ENCODE measurements around the gene HSD17B4.
A peak's percentile ranks its signal among the peaks of the same experiment; 100 is the strongest.
"Not testable (repeated sequence)": the region's sequence is repeated elsewhere in the genome, so short reads cannot be mapped to it uniquely, and the experiment has no call there.

The HSD17B4 gene, protein sequence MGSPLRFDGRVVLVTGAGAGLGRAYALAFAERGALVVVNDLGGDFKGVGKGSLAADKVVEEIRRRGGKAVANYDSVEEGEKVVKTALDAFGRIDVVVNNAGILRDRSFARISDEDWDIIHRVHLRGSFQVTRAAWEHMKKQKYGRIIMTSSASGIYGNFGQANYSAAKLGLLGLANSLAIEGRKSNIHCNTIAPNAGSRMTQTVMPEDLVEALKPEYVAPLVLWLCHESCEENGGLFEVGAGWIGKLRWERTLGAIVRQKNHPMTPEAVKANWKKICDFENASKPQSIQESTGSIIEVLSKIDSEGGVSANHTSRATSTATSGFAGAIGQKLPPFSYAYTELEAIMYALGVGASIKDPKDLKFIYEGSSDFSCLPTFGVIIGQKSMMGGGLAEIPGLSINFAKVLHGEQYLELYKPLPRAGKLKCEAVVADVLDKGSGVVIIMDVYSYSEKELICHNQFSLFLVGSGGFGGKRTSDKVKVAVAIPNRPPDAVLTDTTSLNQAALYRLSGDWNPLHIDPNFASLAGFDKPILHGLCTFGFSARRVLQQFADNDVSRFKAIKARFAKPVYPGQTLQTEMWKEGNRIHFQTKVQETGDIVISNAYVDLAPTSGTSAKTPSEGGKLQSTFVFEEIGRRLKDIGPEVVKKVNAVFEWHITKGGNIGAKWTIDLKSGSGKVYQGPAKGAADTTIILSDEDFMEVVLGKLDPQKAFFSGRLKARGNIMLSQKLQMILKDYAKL

DNA sequence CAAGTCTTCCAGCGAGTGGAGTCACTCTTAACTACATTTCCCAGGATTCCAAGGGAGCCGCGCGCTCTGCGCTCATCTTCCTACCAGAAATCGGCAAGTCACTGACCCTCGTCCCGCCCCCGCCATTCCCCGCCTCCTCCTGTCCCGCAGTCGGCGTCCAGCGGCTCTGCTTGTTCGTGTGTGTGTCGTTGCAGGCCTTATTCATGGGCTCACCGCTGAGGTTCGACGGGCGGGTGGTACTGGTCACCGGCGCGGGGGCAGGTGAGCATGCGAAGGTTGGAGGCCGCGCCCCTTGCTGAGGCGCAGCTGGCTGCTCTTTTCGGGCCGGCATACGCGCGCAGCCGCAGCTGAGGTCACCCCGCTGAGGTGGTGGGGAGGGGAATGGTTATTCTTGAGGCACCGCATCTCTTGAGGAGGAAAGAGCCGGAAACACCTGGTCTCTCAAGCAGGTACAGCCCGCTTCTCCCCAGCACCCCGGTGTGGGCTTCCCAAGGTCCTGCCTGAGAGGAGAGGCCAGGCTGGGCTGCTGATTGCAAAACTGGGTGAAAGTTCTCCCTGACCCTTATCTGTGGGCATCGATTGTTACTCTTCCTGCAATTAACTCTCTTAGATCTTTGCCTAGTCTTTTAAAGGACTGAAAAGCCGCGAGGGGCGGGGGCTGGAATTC is at the start of gene HSD17B4:
Gene HSD17B4, plus strand, starts transcription at position 125 of the 667 bp plus-strand sequence. Its CDS starts 79 bp downstream, at position 204.
- DNase-seq (ENCODE audit: low read depth in 2 of 2, low spot score in 1 of 2), result peak; percentile 38 to 45

DNA sequence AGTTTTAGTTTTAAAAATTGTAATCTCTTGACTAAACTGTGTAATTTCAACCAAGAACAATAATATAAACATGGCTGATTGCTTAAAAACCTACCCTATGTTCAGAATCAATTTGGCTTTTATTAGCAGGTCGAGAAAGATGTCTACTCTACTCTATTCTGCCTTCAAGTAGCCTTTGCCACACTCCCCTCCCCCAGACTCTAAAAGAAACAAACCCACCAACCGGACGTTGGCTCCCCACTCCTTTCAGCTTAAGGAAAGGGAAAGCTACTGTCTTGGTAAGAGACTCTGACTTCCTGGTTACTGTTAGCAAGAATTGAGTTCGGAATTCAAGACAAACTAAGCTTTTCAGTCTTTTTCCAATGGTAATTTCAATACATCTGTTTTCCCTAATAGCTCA is 49.7 kb upstream of the HSD17B4 start:
- DNase-seq (ENCODE audit: low read depth in 2 of 2, low spot score in 1 of 2), result no peak

DNA sequence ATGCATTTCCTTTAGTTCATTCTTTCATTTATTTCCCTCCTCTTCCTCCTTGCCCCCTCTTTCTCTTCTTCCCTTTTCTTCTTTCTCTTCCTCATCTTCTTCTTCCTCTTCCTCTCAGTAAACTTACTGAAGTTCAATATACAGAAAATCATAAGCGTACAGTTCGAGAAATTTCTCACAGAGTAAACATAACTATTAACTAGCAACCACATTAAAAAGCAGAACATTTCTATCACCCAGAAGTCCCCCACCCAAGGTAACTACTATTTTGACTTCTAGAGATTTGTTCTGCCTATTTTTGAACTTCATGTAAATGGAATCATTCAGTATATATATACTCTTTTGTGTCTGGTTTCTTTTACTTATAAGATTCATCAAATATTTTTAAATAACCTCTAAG is 48.3 kb upstream of the HSD17B4 start:
- DNase-seq (ENCODE audit: low read depth in 2 of 2, low spot score in 1 of 2), result no peak

DNA sequence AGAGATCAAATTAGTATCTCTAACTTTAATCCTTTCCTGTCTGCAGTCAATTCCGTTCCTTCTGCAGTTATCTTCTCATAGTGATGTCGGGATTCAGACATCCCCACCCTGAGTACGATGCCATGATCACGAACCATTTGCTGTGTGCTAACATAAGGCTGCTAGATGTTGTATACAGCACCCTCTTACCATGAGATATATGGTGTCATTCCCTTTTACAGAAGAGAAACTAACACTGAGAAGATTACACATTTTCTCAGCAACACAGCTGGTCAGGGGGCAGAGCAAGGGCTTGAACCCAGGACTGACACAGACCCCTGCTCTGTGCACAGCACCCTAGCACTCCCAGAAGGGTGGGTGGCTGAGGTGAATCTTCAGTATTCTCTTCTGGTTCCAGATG is 46.9 kb upstream of the HSD17B4 start:
- no peak for DNase-seq (ENCODE audit: low read depth in 2 of 2, low spot score in 1 of 2)

DNA sequence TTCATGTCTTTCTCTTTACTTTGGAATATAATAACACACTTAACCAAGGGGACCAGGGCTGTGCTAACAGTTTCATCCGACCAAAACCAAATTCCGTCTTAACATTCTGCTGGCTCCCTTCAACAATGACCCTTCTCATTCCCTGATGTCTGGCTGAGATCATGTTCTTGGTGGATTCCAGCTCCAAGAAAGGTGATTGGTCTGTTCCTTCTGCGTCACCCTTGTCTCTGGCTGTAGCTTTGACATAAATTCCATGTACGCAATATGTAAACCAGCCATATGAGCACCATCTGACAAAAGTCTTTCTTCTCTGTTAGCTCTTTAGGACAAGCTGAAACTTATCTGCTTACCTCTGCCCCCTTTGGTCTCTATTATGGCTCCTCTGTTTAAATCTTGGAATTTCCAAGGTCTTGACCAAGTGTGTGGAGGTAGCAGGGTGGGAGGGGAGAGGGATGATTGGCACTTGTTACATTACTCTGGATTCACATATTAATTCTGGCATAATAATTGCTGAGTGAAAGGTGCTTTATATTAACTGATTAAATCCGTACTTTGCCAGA is 45.7 kb upstream of the HSD17B4 start:
- no peak for DNase-seq (ENCODE audit: low read depth in 2 of 2, low spot score in 1 of 2)

DNA sequence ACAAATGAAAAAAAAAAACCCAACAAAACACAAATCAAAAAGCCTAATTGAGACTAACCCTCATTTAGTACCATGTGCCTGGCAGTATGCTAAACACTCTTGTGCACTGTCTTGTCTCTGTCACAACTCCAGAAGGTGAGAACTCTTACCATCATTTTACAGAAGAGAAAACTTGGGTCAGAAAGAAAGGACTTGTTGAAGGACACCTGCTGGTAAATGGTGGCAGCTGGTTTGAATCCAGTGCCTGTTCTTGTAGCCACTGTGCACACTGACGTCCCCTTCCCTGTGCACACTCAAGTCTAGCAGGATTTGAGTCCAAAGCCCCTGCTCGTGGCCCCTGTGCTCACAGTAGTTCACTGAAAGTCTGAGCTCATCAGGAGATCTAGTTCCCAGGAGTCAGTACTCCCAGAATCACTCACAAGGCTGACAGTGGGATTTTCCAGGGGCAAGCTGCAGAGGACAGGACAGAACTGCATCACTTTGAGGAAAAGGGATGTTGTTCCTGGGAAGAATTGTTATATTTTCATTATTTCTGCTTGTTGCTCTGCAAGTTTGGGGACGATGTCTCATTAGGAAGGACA is 43.0 kb upstream of the HSD17B4 start:
- no peak for DNase-seq (ENCODE audit: low read depth in 2 of 2, low spot score in 1 of 2)

DNA sequence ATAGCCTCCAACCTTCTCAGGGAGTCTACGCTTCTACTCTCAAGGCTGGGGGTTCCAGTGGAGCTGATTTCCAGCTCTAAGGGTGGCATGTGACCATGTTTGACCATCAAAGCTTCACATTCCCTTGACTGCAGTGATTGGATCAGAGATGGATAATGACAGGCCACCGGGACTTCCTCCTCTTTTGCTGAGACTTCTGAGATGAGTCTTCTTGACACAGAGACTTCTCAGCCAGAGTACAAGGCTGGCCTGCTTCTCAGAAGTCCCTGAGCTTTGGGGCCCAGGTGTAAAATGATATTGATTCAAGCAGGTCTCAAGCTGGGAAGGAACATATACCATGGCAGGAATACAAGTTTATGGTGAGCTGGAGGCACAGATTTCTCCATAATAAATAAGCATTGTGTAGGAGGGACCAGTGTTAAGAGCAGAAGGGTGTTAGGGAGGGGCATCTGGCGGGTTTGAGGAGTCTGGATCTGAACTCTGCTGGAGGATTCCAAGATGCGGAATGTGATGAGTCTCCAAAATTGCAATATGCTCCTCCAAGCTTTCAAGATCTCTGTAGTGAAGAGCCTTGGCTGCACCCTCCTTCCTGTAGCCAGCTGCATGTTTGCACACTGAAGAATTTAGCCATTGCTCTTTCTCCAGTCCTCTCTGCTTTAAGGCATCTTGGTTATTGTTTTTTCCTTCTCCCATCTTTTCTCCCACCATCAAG is 41.7 kb upstream of the HSD17B4 start:
- DNase-seq (ENCODE audit: low read depth in 2 of 2, low spot score in 1 of 2), result no peak

DNA sequence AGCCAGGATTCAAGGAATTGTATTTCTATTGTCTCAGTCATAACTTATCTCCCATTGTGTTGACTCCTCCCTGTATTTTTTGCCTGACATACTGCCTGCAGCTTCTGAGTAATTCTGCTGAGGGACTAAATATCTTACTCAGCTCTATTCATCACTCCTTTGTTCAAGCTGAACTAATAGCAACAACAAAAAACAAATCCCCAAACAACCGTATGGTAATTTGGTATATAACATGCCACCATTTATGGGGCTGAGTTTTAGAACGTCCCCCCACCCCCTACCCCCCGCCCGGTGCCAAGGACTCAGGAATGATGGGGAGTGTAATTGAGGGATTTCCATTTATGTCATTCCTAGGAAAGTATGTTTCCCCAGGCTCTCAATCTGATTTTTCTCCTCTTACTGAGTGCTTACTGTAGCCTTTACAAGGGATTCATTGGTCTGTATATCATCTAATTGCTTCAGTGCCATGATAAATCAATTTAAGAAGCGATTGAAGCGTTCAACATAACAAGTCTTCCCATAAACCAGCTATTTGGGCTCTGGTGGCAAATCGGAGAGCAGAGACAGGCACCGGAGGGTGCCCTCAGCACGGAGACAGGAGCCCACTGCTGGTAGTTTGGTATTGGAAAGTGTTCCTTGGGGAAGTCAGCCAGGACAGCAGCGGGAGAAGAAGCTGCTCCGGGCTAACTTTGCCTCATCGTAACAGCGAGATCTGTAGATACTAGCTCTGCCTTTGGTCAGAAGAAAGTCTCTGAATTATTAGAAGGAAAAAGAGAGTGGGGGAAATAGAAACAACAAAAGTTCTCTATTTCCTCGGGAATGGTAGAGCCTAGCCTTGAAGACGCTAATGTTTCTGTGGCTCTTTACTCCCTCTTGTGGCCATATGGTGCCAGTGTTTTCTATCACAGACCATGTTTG is 40.7 kb upstream of the HSD17B4 start:
- peak in 1 of 2 donors; percentile 20 for DNase-seq (ENCODE audit: low read depth in 2 of 2, low spot score in 1 of 2)

DNA sequence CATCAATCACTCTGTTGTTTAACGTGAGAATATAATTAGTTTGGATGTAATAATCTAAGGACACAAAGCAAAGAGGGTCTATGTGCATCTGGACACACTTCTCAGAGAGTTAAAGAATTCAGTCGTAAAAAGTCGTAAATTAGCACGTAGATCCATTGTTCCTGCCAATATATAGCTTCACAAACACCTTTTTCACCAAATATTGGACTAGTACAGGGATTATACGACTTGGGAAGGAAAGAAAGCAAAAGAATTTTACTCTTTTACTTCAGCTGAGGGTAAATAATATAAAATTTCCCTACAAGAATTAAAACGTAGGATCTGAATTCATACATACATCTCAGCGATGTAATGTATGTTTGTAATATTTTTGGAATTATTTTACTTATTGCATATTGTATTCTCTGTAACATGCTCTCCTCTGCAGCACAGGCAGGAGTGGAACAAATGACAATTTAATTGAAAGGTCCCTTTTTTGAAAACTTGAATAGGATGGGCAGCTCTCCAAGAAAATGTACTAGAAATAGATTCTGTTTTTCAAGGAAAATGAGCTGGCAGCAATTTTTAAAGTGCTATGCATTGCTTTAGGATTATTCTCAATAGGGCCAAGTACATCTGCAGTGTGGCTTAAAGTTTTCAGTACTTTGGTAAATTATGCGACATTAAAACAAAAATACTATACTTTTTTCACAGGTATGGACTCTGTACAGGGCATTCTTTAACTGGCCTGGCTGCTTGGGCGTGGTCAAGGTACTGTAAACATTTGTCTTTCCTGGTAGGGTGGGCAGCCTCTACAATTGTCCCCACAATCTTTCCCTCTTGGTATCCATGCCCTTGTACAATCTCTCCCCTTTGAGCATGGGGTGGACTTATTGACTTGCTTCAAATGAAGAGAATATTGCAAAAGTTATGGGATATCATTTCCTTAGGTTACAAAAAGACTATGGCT is 39.7 kb upstream of the HSD17B4 start:
- DNase-seq (ENCODE audit: low read depth in 2 of 2, low spot score in 1 of 2), result no peak

DNA sequence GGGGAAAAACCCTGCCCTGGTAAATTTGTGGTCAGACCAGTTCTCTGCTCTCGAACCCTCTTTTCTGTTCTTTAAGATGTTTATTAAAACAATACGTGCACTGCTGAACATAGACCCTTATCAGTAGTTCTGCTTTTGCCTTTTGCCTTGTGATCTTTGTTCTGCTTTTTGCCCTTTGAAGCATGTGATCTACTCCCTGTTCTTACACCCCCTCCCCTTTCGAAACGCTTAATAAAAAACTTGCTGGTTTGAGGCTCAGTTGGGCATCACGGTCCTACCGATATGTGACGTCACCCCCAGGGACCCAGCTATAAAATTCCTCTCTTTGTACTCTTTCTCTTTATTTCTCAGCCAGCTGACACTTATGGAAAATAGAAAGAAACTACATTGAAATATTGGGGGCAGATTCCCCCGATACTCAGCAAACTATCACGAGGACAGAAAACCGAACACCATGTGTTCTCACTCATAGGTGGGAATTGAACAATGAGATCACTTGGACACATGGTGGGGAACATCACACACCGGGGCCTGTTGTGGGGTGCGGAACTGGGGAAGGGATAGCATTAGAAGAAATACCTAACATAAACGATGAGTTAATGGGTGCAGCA is 38.1 kb upstream of the HSD17B4 start:
- DNase-seq (ENCODE audit: low read depth in 2 of 2, low spot score in 1 of 2), result not testable (repeated sequence)

DNA sequence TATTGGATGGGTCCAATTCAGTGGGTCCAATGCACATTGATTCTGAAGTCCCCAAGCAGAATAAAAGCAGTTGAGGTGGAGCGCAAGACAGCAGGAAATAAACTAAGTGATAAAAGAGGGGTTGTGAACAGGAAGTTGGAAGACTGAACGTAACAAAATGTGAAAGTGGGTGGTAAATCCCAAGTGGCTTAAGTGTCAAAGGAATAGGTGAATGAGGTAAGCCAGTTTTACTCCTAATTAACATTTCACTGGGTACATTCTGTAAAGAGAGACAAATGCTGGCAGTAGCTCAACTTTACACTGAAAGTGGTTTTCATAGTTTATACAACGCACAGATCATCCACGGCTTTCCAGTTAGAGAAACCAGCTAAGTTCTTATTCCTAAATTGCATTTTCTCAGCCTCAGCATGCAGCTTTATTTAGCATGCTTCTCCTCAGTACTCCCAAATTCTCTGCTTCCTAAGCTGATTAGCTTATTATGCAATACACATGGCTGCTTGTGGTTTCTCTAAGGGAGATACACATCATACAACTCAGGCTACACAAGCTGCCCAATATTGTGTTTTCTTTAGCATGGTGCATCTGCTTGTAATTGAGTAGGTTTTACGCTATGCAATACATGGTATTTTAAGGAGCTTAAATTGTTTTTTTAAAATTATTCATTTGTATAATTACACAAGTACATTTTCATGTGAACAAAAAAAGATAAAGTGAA is 34.2 kb upstream of the HSD17B4 start:
- no peak for DNase-seq (ENCODE audit: low read depth in 2 of 2, low spot score in 1 of 2)

DNA sequence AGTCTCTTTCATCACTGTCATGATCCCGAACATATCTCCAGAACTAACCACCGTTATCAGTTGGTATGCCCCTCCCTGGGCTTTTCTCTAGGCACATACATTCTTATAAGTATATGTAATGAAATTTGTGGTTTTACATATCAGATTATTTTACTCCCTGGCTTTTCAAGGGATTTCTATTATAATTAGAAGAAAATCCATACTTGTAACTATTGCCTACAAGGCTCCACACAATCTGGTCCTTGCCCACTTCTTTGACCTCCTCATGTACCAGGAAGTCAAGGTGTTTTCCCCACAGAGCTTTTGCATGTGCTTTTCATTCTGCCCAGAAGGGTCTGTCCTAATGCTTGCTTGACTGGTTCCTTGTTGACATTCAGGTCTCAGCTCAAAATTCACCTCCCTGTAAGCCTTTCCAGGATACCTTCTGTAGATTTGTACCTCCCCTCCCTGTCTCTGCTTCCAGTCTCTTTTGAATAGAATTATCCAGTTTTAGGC is 33.6 kb upstream of the HSD17B4 start:
- DNase-seq (ENCODE audit: low read depth in 2 of 2, low spot score in 1 of 2), result no peak

DNA sequence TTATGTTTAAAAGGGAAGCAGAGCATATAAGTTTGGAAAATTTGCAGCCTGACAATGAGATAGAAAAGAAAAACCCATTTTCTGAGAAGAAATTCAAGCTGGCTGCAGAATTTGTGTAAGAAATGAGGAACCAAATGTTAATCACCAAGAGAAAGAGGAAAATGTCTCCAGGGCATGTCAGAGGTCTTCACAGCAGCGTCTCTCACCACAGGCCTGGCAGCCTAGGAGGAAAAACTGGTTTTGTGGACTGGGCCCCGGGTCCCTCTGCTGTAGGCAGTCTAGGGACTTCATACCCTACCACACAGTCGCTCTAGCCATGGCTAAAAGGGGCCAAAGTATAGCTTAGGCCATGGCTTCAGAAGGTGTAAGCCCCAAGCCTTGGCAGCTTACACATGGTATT is 32.1 kb upstream of the HSD17B4 start:
- DNase-seq (ENCODE audit: low read depth in 2 of 2, low spot score in 1 of 2), result no peak

DNA sequence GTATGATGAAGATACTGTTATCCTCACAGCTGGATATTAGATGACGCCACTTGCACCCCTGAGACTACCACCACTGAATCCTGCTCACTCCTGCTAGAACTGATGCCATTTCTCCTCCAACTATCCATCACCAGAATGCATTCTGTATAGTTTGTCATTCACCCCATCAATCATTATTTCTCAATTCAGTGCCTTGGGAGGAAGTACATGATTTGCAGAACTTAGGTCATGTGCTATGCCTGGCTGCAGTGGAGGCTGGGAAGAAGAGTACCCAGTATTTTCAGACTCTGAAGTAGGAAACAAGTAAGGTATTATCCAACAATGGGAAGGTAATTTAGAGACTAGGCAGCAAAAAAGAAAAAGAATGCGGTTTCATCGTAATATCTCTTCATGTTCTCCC is 26.2 kb upstream of the HSD17B4 start:
- no peak for DNase-seq (ENCODE audit: low read depth in 2 of 2, low spot score in 1 of 2)

DNA sequence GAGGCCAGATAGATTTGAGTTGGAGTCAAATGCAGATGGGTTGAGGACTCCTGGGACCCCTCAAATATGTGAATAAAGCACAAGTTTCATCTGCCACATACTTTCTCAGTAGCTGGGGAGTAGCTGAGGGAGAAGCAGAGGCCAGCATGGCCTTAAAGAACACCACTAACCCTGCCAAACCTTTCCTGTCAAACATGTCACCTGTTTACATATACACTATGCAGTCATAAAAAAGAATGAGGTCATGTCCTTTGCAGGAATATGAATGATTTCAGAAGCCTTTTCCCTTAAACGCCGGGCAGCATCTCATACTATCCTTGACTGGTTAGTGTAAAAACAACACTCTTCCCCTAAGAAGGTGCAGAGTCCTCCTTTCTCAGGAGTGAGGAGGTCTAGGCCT is 25.2 kb upstream of the HSD17B4 start:
- DNase-seq (ENCODE audit: low read depth in 2 of 2, low spot score in 1 of 2), result no peak

DNA sequence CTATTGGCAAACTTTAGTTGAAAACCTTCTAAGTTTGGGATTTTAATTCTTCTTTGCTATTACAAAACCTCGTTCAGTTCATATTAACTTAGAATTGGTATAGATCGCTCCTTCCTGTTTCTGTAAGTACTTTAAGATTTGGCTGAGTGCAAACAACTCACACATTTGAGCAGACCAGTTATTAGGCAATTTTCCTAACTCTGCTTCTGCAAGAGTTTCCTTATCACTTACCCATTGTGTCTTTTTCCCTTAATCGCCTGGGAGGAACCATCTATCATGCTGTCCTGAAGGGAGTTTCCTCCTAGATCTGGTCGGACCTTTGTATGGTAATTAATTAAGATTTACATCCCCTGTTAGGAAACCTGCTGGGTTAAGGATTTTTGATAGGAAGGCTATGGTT is 24.7 kb upstream of the HSD17B4 start:
- DNase-seq (ENCODE audit: low read depth in 2 of 2, low spot score in 1 of 2), result not testable (repeated sequence)

DNA sequence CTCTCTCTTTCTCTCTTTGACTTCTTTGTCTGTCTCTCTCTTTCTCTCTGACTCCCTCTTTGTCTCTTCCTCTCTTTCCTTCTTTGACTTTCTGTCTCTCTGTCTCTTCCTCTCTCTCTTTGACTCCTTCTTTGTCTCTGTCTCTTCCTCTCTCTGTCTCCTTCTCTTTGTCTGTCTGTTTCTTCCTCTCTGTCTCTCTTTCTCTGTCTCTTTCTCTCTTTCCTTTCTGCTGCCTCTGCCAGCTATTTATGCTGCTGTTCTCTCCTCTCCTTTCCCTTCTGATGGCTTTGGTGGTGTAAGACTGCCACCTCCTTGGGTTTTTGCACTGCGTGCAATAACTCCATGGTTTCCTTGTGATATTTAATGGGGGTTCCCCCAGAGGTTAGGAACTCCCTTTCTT is 24.1 kb upstream of the HSD17B4 start:
- DNase-seq (ENCODE audit: low read depth in 2 of 2, low spot score in 1 of 2), result not testable (repeated sequence)
